ENCODE results near the gene CTLA4.
A peak's percentile ranks its signal among the peaks of the same experiment; 100 is the strongest.
"Not testable (repeated sequence)": the region's sequence is repeated elsewhere in the genome, so short reads cannot be mapped to it uniquely, and the experiment has no call there.

CTLA4 gene

DNA sequence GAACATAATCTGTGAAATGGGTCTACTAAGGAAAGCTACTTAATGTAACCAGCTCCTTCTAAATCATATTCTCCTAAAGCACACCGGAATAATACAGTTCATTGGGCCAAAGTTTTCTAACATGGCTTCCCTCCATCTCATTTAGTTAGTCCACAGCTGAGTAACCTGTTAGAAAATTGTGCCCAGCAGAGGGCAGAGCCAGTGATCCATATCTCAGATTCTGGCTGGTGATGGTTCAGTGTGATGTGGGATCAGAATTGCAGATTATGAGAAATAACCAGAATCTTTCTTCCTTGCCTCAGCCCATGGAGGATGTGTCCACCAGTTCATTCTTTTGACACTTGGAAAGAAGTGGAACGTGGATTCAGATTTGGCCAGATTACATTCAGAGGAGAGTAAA, 9.4 kb upstream of the CTLA4 start:
- DNase-seq: no peak

DNA sequence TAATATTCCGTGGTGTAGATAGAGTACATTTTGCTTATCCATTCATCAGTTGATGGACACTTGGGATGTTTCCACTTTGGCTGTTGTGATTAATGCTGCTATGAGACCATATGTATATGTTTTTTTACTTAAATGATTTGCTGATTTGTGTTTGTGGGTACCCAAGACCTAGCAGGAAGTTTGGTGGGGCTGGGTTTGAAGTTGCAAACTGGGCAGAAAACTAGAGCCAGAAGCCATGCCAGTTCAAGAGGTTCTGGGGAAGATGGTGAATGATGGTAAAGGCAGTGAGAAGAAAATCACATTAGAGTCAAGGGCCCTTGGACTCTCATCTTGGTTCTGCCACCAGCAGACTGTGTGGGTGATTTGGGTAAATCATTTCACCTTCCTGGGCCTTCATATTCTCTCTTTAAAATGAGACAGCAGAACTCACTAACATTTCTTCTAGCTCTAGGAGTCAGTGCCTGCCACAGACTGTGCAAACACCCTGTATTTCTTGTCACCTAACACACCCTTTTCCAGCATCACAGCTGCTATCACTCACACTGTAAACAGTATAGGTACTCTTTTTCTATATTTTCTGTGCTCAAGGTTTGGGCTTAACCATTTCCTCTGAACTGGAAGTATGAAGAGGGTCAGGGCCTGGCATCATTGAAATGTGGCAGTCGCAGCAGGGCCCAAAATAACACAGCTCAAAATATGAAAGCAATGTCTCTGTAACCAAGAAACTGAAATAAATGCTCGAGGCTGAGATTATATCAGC, 8.4 kb upstream of the CTLA4 start:
- no peak for DNase-seq

DNA sequence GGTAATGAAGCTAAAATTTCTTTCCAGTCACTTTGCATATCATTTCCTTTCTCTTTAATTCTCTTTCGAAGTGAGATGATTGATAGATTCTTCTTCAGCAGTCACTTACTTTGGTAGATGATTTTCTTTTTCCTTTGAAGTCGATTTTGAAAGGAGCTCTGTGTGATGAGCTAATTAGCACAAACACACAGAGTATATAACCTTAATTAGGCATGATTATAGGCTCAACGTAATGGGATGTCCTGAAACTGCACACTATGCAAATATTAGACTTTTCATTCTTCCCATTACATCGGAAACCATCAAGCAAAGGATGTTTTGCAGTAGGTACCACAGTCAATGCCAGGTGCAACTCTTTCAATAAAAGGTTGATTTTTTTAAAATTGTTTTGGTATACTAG, 6.4 kb upstream of the CTLA4 start:
- no peak for DNase-seq

DNA sequence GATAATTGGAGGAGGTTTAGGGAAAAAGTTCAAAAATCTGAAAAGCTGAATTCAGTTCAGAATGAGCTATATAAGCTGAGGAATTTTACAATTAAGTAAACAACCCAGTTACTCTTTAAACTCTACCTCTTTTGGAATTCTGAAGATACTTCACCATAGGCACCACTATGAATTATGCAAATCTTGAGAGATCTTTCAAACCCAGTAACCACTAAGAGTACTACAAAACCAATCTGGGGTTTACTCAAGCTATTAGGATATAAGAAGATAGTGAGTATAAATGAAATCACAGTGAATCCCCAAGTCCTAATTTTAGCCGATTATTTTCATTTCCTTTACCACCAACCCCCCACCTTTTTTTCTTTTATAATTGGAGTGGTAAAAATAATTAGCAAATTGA, 6.0 kb upstream of the CTLA4 start:
- DNase-seq: no peak

DNA sequence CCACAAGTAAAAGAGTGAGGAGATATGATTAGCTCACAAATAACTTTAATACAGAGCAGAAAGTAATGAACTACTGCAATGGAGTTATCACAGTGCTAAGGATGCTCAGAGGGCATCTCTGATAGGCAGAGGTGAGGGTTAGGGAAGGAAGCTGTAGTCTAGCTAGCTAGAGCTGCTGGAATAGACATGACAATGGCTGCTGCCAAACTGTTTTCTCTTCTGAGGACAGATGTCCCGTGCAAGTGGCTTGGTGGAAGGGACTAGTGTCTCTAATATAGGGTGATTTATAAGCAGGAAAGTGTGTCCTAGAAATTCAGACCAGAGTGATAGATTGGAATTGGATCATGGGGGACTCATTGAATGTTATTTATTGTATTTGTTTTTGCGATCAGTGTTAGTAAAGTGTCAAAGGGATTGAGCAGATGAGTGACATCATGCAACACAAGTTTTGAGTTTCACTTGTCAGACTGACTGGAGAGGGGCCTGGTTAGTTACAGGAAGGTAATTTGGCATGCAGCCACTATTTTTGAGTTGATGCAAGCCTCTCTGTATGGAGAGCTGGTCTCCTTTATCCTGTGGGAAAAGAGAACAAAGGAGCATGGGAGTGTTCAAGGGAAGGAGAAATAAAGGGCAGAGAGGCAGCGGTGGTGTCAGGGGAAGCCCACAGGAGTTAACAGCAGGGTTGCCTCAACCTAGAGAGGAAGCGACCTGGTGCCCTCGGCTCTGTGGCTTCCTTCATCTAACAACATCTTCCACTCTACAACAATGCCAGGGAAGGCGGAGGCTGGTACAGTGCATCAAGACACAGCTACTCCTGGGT, 1.9 kb downstream of the CTLA4 start:
- DNase-seq: no peak

DNA sequence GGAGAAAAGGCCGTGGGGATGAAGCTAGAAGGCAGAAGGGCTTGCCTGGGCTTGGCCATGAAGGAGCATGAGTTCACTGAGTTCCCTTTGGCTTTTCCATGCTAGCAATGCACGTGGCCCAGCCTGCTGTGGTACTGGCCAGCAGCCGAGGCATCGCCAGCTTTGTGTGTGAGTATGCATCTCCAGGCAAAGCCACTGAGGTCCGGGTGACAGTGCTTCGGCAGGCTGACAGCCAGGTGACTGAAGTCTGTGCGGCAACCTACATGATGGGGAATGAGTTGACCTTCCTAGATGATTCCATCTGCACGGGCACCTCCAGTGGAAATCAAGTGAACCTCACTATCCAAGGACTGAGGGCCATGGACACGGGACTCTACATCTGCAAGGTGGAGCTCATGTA, 2.9 kb downstream of the CTLA4 start:
- no peak for DNase-seq

DNA sequence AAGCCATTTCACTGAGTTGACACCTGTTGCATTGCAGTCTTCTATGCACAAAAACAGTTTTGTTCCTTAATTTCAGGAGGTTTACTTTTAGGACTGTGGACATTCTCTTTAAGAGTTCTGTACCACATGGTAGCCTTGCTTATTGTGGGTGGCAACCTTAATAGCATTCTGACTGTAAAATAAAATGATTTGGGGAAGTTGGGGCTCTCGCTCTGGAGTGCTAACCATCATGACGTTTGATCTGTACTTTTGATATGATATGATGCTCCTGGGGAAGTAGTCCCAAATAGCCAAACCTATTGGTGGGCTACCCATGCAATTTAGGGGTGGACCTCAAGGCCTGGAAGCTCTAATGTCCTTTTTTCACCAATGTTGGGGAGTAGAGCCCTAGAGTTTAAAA, 3.4 kb downstream of the CTLA4 start:
- no peak for DNase-seq

DNA sequence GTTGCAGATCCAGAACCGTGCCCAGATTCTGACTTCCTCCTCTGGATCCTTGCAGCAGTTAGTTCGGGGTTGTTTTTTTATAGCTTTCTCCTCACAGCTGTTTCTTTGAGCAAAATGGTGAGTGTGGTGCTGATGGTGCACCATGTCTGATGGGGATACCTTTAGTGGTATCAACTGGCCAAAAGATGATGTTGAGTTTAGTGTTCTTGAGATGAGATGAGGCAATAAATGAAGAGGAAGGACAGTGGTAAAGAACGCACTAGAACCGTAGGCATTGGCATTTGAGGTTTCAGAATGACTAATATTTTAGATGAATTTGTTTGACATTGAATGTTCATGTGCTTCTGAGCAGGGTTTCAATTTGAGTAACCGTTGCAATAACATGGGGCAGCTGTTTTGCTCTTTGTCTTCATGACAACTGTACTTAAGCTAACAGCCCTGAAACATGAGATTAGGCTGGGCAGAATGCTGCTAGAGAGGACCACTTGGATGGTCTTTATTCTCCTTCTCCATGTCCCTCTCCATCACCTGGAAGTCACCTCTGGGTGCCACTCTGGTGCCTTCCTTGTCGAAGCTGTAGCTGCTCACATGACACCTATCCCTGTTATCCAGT, 3.9 kb downstream of the CTLA4 start:
- DNase-seq: no peak

DNA sequence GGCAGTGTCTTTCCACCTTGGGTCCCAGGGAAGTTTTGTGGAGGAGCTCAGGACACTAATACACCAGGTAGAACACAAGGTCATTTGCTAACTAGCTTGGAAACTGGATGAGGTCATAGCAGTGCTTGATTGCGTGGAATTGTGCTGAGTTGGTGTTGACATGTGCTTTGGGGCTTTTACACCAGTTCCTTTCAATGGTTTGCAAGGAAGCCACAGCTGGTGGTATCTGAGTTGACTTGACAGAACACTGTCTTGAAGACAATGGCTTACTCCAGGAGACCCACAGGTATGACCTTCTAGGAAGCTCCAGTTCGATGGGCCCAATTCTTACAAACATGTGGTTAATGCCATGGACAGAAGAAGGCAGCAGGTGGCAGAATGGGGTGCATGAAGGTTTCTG, 5.9 kb downstream of the CTLA4 start:
- no peak for DNase-seq

DNA sequence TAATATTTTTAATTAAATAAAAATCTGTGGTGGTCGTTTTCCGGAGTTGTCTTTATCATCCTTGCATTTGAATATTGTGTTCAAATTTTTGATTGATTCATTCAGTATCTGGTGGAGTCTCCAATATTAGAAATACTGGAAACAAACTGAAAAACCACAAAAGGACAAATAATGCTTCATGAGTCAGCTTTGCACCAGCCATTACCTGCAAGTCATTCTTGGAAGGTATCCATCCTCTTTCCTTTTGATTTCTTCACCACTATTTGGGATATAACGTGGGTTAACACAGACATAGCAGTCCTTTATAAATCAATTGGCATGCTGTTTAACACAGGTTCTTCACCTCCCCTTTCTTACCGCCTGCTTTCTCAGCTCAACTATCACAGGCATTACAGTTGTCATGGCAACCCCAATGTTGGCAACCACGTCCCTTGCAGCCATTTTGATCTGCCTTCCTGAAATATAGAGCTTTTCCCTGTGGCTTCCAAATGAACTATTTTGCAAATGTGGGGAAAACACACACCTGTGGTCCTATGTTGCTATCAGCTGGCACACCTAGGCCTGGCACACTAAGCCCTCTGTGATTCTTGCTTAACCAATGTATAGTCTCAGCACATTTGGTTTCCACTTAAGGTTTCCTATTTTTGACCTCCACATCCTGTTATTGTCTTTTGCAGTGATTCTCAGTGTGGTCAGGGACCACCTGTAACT, 6.5 kb downstream of the CTLA4 start:
- DNase-seq: no peak

DNA sequence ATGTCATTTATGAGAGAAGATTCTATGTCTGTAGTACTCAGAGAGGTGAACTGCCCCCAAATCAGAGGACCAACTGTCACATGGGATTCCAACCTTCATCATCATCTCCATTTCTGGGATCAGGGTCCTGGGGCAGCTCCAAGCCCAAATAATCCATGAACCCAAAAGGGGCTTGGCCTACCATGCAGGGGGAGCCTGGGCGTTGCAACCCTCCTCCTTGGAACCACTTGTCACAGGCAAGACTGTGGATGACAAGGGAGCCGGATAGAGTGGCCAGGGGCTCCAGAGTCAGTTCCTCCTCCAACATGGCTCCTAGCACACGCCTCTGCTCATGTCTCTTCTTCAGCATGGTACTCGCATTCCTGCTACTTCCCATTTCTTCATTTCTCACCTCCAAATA, 7.9 kb downstream of the CTLA4 start:
- no peak for DNase-seq

DNA sequence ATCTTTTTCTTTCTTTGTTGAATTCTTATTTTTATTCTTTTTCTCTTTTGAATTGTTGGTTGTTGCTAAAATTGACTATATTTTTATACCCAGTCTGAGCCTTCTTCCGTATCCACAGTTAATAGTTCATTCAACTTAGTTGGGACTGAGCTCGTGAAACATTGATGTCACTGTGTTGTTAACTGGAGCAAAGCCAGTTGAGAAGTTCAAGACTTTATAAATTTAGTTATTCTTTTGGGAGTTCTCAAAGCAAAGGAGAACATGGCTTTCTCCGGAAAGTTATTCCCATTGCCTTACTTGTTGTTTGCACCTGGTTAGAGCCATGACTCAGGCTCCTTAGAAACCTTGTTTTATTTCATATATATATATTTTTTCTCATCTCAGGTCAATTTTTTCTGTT, 8.8 kb downstream of the CTLA4 start:
- DNase-seq: no peak

DNA sequence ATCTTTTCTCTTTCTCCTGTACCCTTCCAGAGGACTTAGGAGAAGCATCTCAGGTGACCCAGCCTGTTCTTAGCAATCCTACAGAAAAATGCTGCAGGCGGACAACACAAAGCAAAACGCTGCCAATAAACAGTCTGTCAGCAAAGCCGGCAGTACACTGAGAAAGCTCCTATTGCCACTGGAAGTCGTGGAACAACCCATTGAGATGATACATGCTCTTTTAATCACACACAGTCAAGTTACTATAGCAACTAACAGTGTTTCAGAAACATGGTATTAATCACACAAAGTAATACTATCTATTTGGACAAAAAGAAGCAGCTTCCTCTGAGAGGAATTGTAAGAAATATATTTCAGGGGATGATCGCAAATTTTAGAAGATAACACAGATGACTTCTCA, 10.5 kb downstream of the CTLA4 start:
- DNase-seq: no peak

DNA sequence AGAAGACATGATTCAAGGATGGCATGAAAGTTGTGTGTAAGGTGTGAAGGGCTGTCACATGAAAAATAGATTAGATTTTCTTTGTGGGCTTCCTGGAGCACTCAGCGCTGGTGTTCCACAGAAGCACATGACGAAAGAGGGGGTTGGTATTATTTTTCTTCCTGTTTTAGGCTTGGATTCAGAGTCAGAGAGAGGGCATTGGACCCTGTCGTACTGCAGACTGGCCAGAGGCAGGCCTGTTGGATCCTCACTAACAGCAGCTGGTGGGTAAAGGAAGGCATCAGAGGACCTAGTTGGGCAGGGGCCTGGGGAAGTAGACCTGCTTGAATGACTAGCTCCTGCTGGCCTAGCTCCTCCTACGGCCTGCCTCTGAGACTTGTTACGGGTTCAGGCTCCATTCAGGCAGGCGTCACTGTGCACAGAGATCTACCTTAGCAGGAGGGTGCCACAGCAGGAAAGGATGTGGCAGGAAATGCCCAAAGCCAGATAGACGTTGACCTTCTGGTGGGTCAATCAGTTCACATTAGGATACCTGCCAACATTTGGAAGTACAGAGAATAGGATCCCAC, 13.1 kb downstream of the CTLA4 start:
- no peak for DNase-seq

DNA sequence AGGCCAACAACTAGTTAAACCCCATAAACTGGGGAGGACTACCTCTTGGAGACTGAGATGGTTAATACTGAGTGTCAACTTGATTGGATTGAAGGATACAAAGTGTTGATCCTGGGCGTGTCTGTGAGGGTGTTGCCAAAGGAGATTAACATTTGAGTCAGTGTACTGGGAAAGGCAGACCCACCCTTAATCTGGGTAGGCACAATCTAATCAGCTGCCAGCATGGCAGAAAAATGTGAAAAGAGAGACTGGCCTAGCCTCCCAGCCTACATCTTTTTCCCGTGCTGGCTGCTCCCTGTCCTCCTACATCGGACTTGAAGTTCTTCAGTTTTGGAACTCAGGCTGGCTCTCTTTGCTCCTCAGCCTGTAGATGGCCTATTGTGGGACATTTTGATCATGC, 13.6 kb downstream of the CTLA4 start:
- DNase-seq: not testable (repeated sequence)

DNA sequence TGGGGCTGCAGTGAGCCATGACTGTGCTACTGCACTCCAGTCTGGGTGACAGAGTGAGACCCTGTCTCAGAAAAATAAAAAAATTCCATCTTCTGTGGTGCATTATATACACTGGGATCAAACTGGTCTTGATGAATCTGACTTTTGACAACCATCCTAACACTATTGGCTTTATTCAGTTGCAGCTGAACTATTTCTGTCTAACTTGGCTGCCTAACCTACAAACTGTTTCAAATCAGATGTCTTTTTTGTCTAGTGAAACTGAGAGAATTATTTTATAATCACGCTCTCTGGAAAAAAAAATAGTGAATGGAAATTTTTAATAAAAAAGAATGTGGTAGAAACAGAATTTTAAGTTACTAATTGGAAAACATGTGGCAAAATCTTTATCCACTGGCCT, 15.0 kb downstream of the CTLA4 start:
- no peak for DNase-seq

DNA sequence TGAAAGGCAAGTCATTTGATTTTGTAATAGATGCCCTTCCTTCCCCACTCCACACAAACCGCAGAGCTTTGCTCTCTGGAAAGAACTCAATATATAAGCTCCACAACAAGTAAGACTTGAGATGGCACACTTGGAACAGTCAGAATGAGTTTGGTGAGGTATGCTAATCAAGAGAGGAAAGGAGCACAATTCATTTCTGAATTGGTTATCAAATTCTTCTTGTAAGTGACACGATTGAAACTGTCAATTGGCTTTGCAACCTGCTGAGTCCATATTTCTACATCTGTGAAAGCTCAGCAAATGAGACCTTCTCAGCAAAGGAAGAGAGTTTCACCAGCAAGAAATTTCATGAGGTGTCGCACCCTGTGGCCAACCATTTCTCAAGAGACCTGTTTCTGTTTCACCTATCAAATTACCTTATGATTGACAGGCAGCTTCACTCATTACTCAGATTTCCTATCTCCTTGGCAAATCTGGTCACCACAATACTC, 19.1 kb downstream of the CTLA4 start:
- DNase-seq: no peak

DNA sequence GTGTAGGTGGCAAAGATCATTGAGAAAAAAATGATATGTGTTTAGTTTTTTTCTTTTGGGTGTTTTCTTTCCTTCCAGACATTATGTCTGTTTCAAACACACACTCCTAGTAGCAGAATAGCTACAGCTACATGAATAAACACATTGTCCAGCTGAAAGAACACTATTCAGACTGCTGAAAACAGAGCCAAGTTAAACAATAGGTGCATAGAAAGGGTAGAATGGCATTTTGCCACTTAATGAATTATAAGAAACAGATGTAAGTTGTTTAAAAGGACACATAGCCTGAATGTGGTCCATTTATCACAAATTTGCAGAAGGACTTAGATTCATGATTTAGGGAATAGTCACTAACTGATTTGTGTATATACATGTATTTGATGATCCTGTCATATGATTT, 20.1 kb downstream of the CTLA4 start:
- peak in 1 of 2 donors; percentile 78 for DNase-seq

DNA sequence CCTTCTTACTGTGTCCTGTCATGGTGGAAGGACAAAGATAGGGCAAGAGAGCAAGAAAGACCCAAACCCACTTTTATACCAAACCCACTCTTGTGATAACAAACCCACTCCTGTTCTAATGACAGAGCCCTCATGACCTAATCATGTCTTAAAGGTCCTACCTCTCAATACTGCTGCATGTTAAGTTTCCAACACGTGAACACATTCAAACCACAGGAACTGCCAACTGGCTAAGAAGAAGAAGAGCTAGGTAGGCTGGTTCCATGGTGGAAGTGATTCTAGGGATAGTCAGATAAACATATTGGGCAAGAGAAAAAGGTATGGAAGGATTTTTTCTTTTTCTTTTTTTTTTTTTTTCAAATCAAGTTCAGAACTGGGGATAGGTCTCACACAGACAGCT, 22.0 kb downstream of the CTLA4 start:
- DNase-seq: no peak

DNA sequence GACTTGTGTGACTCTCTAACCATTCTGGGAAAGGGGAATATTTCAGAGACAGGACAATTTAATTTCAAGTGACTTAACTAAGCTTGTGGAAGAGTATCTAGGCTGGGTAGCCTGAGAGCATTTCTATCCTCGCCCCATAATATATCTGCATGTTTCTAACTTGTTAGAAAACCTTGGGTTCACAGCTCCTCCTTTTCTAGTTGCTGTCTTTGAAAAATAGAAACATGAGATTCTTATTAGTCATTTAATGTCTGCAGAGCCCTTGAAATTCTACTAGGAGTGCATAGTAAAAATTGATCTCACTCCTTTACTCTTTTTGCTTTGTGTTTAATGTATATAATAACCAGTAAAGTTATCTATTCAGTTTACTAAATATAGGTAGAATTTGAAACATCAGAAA, 22.4 kb downstream of the CTLA4 start:
- no peak for DNase-seq

DNA sequence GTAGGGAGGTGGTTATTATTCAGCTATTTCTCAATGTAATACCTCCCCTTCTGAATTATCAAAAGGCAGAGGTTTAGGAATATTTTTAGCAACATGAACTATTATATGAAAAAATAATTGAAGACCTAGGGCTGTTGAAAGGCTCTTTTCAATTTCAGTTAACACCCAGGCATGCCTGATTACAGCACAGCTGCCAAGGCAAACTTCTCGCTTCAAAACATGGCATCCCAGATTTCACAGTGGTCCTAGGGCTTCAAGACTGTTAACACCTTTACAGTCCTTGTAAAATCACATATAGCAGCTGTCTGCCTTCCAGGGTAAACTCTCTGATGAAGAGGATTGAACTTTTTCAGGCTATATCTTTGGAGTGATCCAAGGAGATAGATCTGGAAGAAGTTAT, 23.2 kb downstream of the CTLA4 start:
- no peak for DNase-seq

DNA sequence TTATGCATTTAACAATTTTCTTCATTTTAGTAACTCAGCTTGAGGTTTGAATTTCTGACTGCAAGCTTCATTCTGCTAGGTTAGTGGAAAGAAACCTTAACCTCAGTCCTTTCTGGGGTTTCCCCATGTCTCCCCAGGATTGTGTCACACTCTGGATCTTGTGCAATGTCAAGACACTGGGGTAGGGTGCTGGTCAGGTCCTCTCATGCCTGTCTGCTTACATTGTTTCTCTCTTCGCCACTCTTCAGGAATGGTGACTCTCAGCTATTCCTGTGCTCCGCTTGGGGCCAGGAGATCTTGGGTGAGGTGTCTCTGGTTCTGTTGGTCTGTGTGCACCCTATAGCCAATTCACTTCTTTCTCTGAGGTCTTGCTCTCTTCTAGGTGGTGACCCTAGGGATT, 23.9 kb downstream of the CTLA4 start:
- DNase-seq: no peak

DNA sequence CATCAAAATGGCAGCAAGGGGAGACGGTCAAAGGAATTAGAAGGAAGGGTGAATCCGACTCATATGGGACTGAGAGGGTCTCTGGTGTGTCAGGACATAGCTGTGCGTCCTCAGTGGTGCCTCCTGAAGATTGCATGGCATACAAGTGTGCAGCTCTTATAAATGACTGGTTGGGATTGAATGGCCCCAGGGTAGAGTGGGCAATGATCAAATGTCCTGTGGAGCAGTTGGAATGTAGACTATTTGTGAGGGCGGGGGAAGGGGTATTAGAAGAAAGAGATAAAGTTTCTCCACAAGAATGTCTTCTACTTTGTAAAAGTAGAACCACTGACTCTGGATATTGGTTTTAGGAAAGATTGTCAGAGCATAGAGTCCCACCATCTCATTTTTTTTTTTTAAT, 24.6 kb downstream of the CTLA4 start:
- no peak for DNase-seq
